GM18498 (cell line): Measurements from ENCODE around the gene SNX32.
"Not testable (repeated sequence)": the region's sequence is repeated elsewhere in the genome, so short reads cannot be mapped to it uniquely, and the experiment has no call there.

ENCODE experiments used
- ATAC-seq: cut with Tn5 transposase; IDR thresholded peaks from one replicate; pipeline ENCODE4 v1.9.1; 2021; ENCODE audit warnings: mild to moderate bottlenecking, moderate library complexity; ENCODE audit not compliant: unreplicated experiment

The SNX32 gene

DNA sequence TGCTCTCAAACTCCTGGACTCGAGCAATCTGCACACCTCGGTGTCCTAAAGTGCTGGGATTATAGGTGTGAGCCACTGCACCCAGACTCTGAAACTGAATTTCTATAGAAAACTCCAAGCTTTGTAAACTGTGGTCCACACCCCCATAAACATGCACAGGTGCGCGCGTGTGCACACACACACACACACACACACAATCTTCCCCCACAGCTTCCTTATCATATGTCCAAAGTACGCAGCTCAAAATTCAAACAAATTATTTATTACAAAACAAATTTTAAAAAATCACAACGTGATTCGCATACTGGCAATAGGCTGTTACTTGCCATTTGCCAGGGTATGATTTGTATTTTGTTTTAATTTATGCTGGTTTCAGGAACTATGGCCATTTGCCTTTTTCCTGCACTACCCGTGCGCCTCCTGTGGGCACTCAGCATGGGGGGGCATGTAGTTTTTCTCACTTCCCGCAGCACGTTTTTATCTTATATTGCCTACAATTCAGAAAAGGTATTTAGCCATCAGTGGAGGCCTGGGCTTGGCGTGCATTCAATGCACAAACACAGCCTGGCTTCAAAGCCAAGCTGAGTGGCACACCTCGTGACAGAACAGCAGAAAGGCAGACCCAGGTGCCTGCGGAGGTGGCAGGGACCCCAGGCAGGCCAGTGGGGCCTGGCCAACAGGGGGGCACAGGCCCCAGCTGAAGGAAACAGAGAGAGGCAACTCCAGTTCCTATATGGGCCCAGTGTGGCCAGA, 10.8 kb upstream of the SNX32 start:
- ATAC-seq = no peak

- ATAC-seq = no peak
Measured at GRCh38 chr11:65826984-65827735, 6.6 kb upstream of the SNX32 start.

DNA sequence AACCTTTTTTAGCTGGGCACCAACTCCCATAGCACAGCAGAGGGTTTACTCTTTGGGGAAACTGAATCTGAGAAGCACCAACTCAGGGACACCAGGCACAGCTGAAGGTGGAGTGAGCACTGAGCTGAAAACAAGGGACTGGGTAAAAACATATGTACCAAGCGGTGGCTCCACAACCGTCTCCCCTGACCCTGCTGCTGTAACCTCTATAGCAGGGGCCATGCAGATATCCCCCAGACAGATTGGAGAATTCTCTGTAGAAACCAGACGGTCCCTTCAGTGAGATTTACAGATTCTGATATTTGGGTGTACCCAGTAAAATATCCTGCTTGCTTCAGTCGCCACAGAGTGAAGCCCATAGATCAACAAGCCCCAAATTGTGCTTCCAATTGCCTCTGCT, 4.3 kb upstream of the SNX32 start:
- no peak for ATAC-seq

GRCh38 chr11:65832231-65832630, 1.5 kb upstream of the SNX32 start:
- not testable (repeated sequence) for ATAC-seq

GRCh38 chr11:65834202-65834601, 439 bp downstream of the SNX32 start:
- no peak for ATAC-seq

GRCh38 chr11:65842144-65842543, 8.4 kb downstream of the SNX32 start:
- no peak for ATAC-seq

DNA sequence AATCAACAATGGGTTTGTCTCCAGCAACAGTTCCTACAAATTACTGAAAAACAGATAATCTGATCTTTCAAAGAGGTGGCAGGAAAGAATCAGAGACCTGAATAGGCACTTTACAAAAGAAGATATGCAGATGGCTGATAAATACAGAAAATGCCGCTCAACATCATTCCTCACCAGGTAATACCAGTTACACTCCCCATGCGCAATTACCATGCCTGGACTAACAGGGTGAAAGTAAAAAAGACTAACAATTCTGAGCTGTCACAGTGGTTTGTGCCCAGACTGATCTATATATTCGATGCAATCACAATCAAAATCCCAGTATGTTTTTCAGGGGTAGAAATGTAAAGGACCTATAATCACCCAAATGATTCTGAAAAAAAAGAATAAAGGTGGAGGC, 10.0 kb downstream of the SNX32 start:
- no peak for ATAC-seq

DNA sequence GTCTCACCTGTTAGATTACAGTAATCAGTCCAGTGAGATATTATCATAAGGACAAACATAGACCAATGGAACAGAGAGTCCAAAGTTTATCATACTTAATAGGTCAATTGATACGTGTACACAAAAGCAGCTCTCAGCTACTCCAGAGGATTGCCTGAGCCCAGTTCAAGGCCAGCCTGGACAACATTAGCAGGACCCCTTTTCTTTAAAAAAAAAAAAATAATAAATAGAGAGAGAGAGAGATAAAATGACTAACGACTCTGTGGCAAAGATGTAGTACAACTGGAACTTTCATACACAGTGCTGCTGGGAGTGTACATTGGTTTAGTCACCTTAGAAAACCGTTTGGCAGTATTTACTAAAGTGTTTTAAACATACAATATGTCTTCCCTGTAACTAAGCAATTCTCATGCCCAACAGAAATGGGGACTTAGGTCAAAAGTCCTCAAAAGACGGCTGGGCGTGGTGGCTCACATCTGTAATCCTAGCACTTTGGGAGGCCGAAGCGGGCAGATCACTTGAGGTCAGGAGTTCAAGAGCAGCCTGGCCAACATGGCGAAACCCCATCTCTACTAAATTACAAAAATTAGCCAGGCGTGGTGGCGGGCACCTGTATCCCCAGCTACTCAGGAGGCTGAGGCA, 10.6 kb downstream of the SNX32 start:
- no peak for ATAC-seq

- no peak for ATAC-seq
Measured at GRCh38 chr11:65847746-65848145, 14.0 kb downstream of the SNX32 start.

GRCh38 chr11:65848693-65849092, 14.9 kb downstream of the SNX32 start:
- not testable (repeated sequence) for ATAC-seq

DNA sequence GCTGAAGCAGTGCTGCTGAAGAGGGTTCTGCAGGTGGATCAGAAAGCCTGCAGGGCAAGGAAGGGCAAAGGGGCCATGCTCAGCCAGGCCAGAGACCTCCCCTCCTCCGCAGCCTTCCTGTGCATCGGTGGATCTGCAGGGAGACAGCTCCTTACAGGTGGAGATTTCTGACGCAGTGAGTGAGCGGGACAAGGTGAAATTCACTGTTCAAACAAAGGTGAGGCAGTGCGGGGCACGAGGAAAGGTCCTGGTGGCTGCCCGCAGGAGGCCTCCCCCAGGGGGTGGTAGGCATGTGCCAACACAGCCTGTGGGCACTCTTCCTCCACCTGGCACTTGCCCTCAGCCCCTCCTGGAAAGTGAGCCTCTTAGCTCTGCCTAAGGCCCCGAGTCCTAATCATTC, 15.6 kb downstream of the SNX32 start:
- ATAC-seq = no peak

DNA sequence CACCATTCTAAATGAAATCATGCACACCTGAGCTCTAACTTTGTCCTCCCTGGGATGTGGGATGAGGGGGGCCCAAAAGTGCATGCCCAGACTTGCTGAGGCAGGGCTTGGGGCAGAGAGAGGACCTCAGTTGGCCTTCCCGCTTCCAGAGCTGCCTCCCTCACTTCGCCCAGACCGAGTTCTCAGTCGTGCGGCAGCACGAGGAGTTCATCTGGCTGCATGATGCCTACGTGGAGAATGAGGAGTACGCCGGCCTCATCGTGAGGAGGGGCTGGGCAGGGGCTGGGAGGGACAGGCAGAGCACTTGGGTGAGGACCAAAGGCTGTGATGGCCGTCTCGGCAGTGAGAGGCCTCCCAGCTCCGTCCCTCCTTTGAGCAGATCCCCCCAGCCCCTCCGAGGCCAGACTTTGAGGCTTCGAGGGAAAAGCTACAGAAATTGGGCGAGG, 16.0 kb downstream of the SNX32 start:
- ATAC-seq = no peak

- no peak for ATAC-seq
Measured at GRCh38 chr11:65850217-65851082, 16.7 kb downstream of the SNX32 start.

- no peak for ATAC-seq
Measured at GRCh38 chr11:65851083-65851579, 17.4 kb downstream of the SNX32 start.

GRCh38 chr11:65851811-65852507, 18.2 kb downstream of the SNX32 start:
- ATAC-seq = no peak

DNA sequence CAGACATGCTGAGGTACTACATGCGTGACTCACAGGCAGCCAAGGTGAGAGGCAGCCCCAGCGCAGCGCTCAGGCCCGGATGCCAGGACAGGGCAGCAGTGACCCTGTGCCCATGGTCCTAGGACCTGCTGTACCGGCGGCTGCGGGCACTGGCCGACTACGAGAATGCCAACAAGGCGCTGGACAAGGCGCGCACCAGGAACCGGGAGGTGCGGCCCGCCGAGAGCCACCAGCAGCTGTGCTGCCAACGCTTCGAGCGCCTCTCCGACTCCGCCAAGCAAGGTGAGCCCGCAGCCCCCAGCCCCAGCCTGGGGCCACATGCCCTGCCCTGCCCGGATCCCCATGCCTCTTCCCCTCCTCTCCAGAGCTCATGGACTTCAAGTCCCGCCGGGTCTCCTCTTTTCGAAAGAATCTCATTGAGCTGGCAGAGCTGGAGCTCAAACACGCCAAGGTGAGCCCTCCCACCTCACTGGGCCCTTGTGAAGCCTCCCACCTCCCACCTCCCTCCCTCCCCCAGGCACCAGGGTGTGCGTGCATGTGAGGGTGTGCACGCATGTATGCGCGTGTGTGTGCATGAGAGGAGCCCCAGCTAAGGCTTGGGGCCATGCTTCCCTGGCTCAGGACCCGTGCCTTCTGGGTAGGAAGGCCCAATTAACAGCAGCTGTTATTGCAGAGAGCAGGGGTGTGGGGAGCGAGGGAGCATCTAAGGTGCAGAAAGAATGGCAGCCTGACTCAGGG, 18.9 kb downstream of the SNX32 start:
- ATAC-seq = no peak

DNA sequence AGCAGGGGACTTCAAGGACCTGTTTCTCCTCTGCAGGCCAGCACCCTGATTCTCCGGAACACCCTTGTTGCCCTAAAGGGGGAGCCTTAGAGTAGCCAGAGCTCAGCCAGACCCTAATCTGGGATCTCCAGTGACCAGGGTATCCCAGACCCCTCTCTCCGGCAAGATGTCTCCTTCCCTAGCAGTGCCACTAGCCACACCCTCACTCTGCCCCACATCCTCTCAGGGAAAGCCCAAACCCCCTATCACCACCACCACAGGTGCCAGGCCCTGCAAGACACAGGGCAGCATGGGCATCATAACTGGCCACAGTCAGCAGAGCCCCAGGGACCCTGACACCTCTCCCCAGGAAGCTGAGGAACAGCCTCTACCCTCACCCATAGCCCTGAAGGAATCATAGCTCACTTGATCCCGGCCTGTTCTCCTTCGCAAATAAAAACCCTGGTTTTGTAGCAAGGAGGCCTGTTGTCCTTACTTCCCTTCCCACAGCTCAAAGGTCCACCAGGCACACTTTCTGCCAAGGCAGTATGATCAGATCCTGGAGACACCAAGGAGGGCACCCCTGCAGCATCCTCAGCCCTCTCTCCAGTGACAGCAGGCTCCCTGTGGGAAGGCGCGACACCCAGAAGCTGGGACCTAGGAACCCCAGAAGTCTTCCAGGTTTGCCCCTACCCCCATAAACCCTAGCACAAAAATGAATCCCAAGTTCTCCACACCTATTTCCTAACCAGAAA, 19.6 kb downstream of the SNX32 start:
- no peak for ATAC-seq

GRCh38 chr11:65854161-65854592, 20.4 kb downstream of the SNX32 start:
- no peak for ATAC-seq
